Measurements from ENCODE around the gene LAMB1.

Gene LAMB1

GRCh38 chr7:107955394-107955793 is 47.6 kb downstream of the LAMB1 start:
- TF ChIP-seq CTCF (IDR thresholded peaks at IDR 0.05) = no peak
- Histone ChIP-seq H3K4me3 (no peak overlapping the region), H3K27ac (no peak overlapping the region)
- DNase-seq (ENCODE audit: low spot score) = no peak

GRCh38 chr7:107953924-107954303 is 49.0 kb downstream of the LAMB1 start:
- no peak for TF ChIP-seq CTCF (IDR thresholded peaks at IDR 0.05)
- no peak for DNase-seq (ENCODE audit: low spot score)
- Histone ChIP-seq H3K27ac (no peak overlapping the region), H3K4me3 (no peak overlapping the region)

GRCh38 chr7:107953265-107953923 is 49.6 kb downstream of the LAMB1 start:
- TF ChIP-seq CTCF (IDR thresholded peaks at IDR 0.05) = no peak
- DNase-seq (ENCODE audit: low spot score) = no peak
- no peak overlapping the region for H3K4me3 ChIP-seq
- H3K27ac ChIP-seq = no peak overlapping the region

GRCh38 chr7:107951896-107952295 is 51.1 kb downstream of the LAMB1 start:
- Histone ChIP-seq H3K27ac (peak overlapping the region in 1 of 2 donors; percentile 25), H3K4me3 (no peak overlapping the region)
- DNase-seq (ENCODE audit: low spot score) = no peak
- no peak for TF ChIP-seq CTCF (IDR thresholded peaks at IDR 0.05)

GRCh38 chr7:107951172-107951787 is 51.7 kb downstream of the LAMB1 start:
- Histone ChIP-seq H3K27ac (no peak overlapping the region), H3K4me3 (no peak overlapping the region)
- no peak for TF ChIP-seq CTCF (IDR thresholded peaks at IDR 0.05)
- no peak for DNase-seq (ENCODE audit: low spot score)

- DNase-seq (ENCODE audit: low spot score) = no peak
- peak overlapping the region in 1 of 2 donors; percentile 20 for H3K27ac ChIP-seq
- TF ChIP-seq CTCF (IDR thresholded peaks at IDR 0.05) = no peak
- no peak overlapping the region for H3K4me3 ChIP-seq
These were observed 53.5 kb downstream of the LAMB1 start for GRCh38 chr7:107949443-107949935.

Measured in coronary artery (tissue), 2 donors.